HEK293 (cell line): ENCODE measurements around the gene CAPN15.
A peak's percentile ranks its signal among the peaks of the same experiment; 100 is the strongest.

Source experiments
- CTCF ChIA-PET: fragments of 350-600 bp; formaldehyde crosslinking; extraction: SDS; loops from one replicate; lab custom pipeline; 2021; ENCODE audit warnings: antibody characterized with exemption; lab: Yijun Ruan, JAX
- POLR2A ChIA-PET: fragments of 300-600 bp; formaldehyde crosslinking; extraction: SDS; loops from one replicate; lab custom pipeline; 2020; ENCODE audit warnings: antibody characterized with exemption, inconsistent platforms; lab: Yijun Ruan, JAX
- H3K27ac ChIP-seq: fragments of 200-500 bp; sonication (Bioruptor generic); 2 replicates; pipeline ENCODE4 v1.5.1; 2014; ENCODE audit warnings: low read depth, low read length, control low read depth, inconsistent platforms; ENCODE audit errors: extremely low read depth
- H3K36me3 ChIP-seq, 2 experiments: fragments of 200-500 bp in 1 of 2; sonication (Bioruptor generic) in 1 of 2; 1 replicate in 1 of 2; 2 replicates in 1 of 2; pipeline ENCODE4 v1.5.1; 2014 to 2017; ENCODE audit warnings: inconsistent platforms in 2 of 2, low read length in 2 of 2; ENCODE audit not compliant: control insufficient read depth in 2 of 2, insufficient read depth in 1 of 2
- H3K4me1 ChIP-seq: fragments of 200-500 bp; sonication (Bioruptor generic); 2 replicates; pipeline ENCODE4 v1.5.1; 2014; ENCODE audit warnings: mild to moderate bottlenecking, low read length, inconsistent platforms; ENCODE audit not compliant: control insufficient read depth, insufficient read depth
- H3K4me3 ChIP-seq: 2 replicates; pipeline ENCODE4 v1.5.1; 2011; ENCODE audit warnings: low read depth, mild to moderate bottlenecking, control low read depth, low read length, moderate library complexity
- H3K9me3 ChIP-seq: fragments of 200-500 bp; sonication (Bioruptor generic); 2 replicates; pipeline ENCODE4 v1.5.1; 2014; ENCODE audit warnings: low read depth, low read length, inconsistent platforms; ENCODE audit not compliant: control insufficient read depth, insufficient read depth
- GLIS1 ChIP-seq: fragments of 450-650 bp; formaldehyde crosslinking; IDR thresholded peaks from 2 replicates; pipeline ENCODE4 v1.5.1; 2016; ENCODE audit warnings: missing biosample characterization, missing genetic modification characterization
- GLIS2 ChIP-seq: fragments of 450-650 bp; formaldehyde crosslinking; IDR thresholded peaks from 2 replicates; pipeline ENCODE4 v1.5.1; 2016; ENCODE audit warnings: missing biosample characterization, missing genetic modification characterization
- KLF1 ChIP-seq: fragments of 450-650 bp; formaldehyde crosslinking; IDR thresholded peaks from 2 replicates; pipeline ENCODE4 v1.5.1; 2016; ENCODE audit warnings: missing biosample characterization, missing genetic modification characterization
- KLF7 ChIP-seq: fragments of 450-650 bp; formaldehyde crosslinking; IDR thresholded peaks from 2 replicates; pipeline ENCODE4 v1.5.1; 2016; ENCODE audit warnings: missing biosample characterization, missing genetic modification characterization, borderline replicate concordance
- PATZ1 ChIP-seq: fragments of 450-650 bp; formaldehyde crosslinking; IDR thresholded peaks from 2 replicates; pipeline ENCODE4 v1.5.1; 2016; ENCODE audit warnings: missing biosample characterization, missing genetic modification characterization
- PRDM6 ChIP-seq: fragments of 450-650 bp; formaldehyde crosslinking; IDR thresholded peaks from 2 replicates; pipeline ENCODE4 v1.5.1; 2017; ENCODE audit warnings: missing biosample characterization, missing genetic modification characterization
- SP2 ChIP-seq: fragments of 450-650 bp; formaldehyde crosslinking; IDR thresholded peaks from 2 replicates; pipeline ENCODE4 v1.5.1; 2016; ENCODE audit warnings: missing biosample characterization, missing genetic modification characterization
- SP3 ChIP-seq: fragments of 450-650 bp; formaldehyde crosslinking; IDR thresholded peaks from 2 replicates; pipeline ENCODE4 v1.5.1; 2016; ENCODE audit warnings: missing biosample characterization, missing genetic modification characterization
- ZBTB10 ChIP-seq: fragments of 450-650 bp; formaldehyde crosslinking; IDR thresholded peaks from 2 replicates; pipeline ENCODE4 v1.5.1; 2016; ENCODE audit warnings: missing biosample characterization, missing genetic modification characterization
- ZBTB20 ChIP-seq: fragments of 450-650 bp; formaldehyde crosslinking; IDR thresholded peaks from 2 replicates; pipeline ENCODE4 v1.5.1; 2016; ENCODE audit warnings: missing biosample characterization, missing genetic modification characterization
- ZBTB48 ChIP-seq: fragments of 450-650 bp; formaldehyde crosslinking; IDR thresholded peaks from 2 replicates; pipeline ENCODE4 v1.5.1; 2016; ENCODE audit warnings: missing biosample characterization, missing genetic modification characterization
- ZEB2 ChIP-seq: fragments of 450-650 bp; formaldehyde crosslinking; IDR thresholded peaks from 2 replicates; pipeline ENCODE4 v1.5.1; 2016; ENCODE audit warnings: missing biosample characterization, missing genetic modification characterization
- ZFP69B ChIP-seq: fragments of 450-650 bp; formaldehyde crosslinking; IDR thresholded peaks from 2 replicates; pipeline ENCODE4 v1.5.1; 2016; ENCODE audit warnings: missing biosample characterization, missing genetic modification characterization
- ZIC2 ChIP-seq: fragments of 450-650 bp; formaldehyde crosslinking; IDR thresholded peaks from 2 replicates; pipeline ENCODE4 v1.5.1; 2016; ENCODE audit warnings: missing biosample characterization, missing genetic modification characterization
- ZNF121 ChIP-seq: fragments of 450-650 bp; formaldehyde crosslinking; IDR thresholded peaks from 2 replicates; pipeline ENCODE4 v1.5.1; 2016; ENCODE audit warnings: missing biosample characterization, missing genetic modification characterization
- ZNF335 ChIP-seq: fragments of 450-650 bp; formaldehyde crosslinking; conservative IDR thresholded peaks from 2 replicates; pipeline ENCODE4 v1.5.1; 2016; ENCODE audit warnings: missing biosample characterization, missing genetic modification characterization
- ZNF341 ChIP-seq: fragments of 450-650 bp; formaldehyde crosslinking; IDR thresholded peaks from 2 replicates; pipeline ENCODE4; 2016; ENCODE audit warnings: low read depth, missing biosample characterization, missing genetic modification characterization
- ZNF423 ChIP-seq: fragments of 450-650 bp; formaldehyde crosslinking; IDR thresholded peaks from 2 replicates; pipeline ENCODE4 v1.5.1; 2016; ENCODE audit warnings: missing biosample characterization, missing genetic modification characterization
- ZNF449 ChIP-seq: fragments of 450-650 bp; formaldehyde crosslinking; IDR thresholded peaks from 2 replicates; pipeline ENCODE4 v1.5.1; 2017; ENCODE audit warnings: missing biosample characterization, mild to moderate bottlenecking, missing genetic modification characterization, moderate library complexity
- ZNF624 ChIP-seq: fragments of 450-650 bp; formaldehyde crosslinking; IDR thresholded peaks from 2 replicates; pipeline ENCODE4 v1.5.1; 2017; ENCODE audit warnings: missing biosample characterization, missing genetic modification characterization
- ZNF639 ChIP-seq: fragments of 450-650 bp; formaldehyde crosslinking; IDR thresholded peaks from 2 replicates; pipeline ENCODE4 v1.5.1; 2016; ENCODE audit warnings: missing biosample characterization, missing genetic modification characterization
- ZNF660 ChIP-seq: fragments of 450-650 bp; IDR thresholded peaks from 2 replicates; pipeline ENCODE4 v1.5.1; 2018; ENCODE audit warnings: missing biosample characterization, mild to moderate bottlenecking, missing genetic modification characterization
- ZNF692 ChIP-seq: fragments of 450-650 bp; formaldehyde crosslinking; IDR thresholded peaks from 2 replicates; pipeline ENCODE4 v1.5.1; 2016; ENCODE audit warnings: missing biosample characterization, missing genetic modification characterization
- ZNF747 ChIP-seq: fragments of 450-650 bp; formaldehyde crosslinking; IDR thresholded peaks from 2 replicates; pipeline ENCODE4 v1.5.1; 2016; ENCODE audit warnings: missing biosample characterization, missing genetic modification characterization

CAPN15 gene

GRCh38 chr16:566475-567372, 39.2 kb downstream of the CAPN15 start, which contains the start of gene NHLRC4:
NHLRC4 (plus strand) TSS chr16:567005; CDS start chr16:568048, 1,043 bp downstream.
- Histone ChIP-seq H3K36me3 (peaks cover 0 to 5% of the 10 kb centered on the region in 2 experiments; a peak in 1 of 3 replicates), H3K9me3 (no peaks in the 10 kb centered on the region), H3K27ac (peak within 1 kb of the TSS; percentile 26; the same call in 1 of the 2 replicates), H3K4me1 (peaks cover 10% of the 10 kb centered on the region), H3K4me3 (no peak within 1 kb of the TSS)
- ChIA-PET POLR2A (interaction anchor here (1.0 to 1.3 kb wide), 3 partner anchors 11 to 39 kb away, joined by 3 to 6 read pairs (median 4); partner anchors contain the start of gene CAPN15), CTCF (interaction anchor here (0.9 to 1.0 kb wide), 2 partner anchors 14 to 15 kb away, joined by 3 read pairs; no protein-coding TSS in a partner anchor)
- TF ChIP-seq PRDM6 (tag by site-specific recombination) (no peak), SP2 (peak; percentile 33; the same call in 1 of the 2 replicates), ZNF639 (tag by site-specific recombination) (no peak), ZFP69B (tag by site-specific recombination) (peak; percentile 21; the same call in 1 of the 2 replicates), KLF7 (tag by site-specific recombination) (no peak), ZNF624 (tag by site-specific recombination) (no peak), ZNF423 (tag by site-specific recombination) (no peak), ZBTB20 (tag by site-specific recombination) (peak; percentile 68), GLIS2 (tag by site-specific recombination) (peak; percentile 67), ZNF660 (0 out of 2 replicates have a peak, but pooled peaks have one; percentile 17), PATZ1 (tag by site-specific recombination) (peak; percentile 41; the same call in 1 of the 2 replicates), ZNF341 (tag by site-specific recombination) (peak; percentile 31; the same call in 1 of the 2 replicates), SP3 (tag by site-specific recombination) (peak; percentile 34), ZNF692 (tag by site-specific recombination) (peak; percentile 73), ZNF335 (peak; percentile 45), KLF1 (tag by site-specific recombination) (peak; percentile 35; the same call in 1 of the 2 replicates), ZNF449 (tag by site-specific recombination) (no peak), ZBTB10 (tag by site-specific recombination) (0 out of 2 replicates have a peak, but pooled peaks have one; percentile 44), ZBTB48 (peak; percentile 71; the same call in 1 of the 2 replicates), ZNF121 (tag by site-specific recombination) (peak; percentile 47; the same call in 1 of the 2 replicates), ZEB2 (0 out of 2 replicates have a peak, but pooled peaks have one; percentile 33), ZNF747 (tag by site-specific recombination) (no peak), GLIS1 (tag by site-specific recombination) (peak; percentile 74), ZIC2 (tag by site-specific recombination) (peak; percentile 63)
